Body of pancreas (tissue), 4 donors: ENCODE measurements around the gene LRCH1. TPM values are rescaled to one million over a fixed set of nuclear protein-coding genes. Genes with fewer than 3 reads are reported as not detected.

Experiments used
- ATAC-seq: fragments of 150-250 bp; one replicate; pipeline ENCODE4 v1.9.1; 2016
- DNase-seq, 4 donors: peaks; one replicate each; pipeline ENCODE4 v3.0.0-alpha.2; 2019
- H3K27ac ChIP-seq, 4 donors: fragments of 200-600 bp; sonication (generic); 1 replicate in 3 of 4; 2 replicates in 1 of 4; pipeline versions ENCODE4 v1.5.1 to v1.6.1; 2016 to 2019; ENCODE audit warnings: mild to moderate bottlenecking in 1 of 4, mixed read lengths in 1 of 4, moderate library complexity in 1 of 4
- H3K27me3 ChIP-seq, 2 donors: fragments of 200-600 bp; sonication (generic); one replicate each; pipeline ENCODE4 v1.6.0; 2016; ENCODE audit warnings: mild to moderate bottlenecking in 1 of 2
- H3K36me3 ChIP-seq, 2 donors: fragments of 200-600 bp; sonication (generic); replicated peaks in 1 of 2; 2 replicates each; pipeline ENCODE4 v1.5.1; 2016; ENCODE audit warnings: low read depth in 2 of 2; ENCODE audit not compliant: insufficient read depth in 1 of 2
- H3K4me1 ChIP-seq: fragments of 200-600 bp; sonication (generic); one replicate; pipeline ENCODE4 v1.6.0; 2016
- H3K4me3 ChIP-seq, 2 donors: fragments of 200-600 bp; sonication (generic); 1 replicate in 1 of 2; 2 replicates in 1 of 2; pipeline ENCODE4 v1.5.1; 2016 to 2019
- H3K9me3 ChIP-seq, 3 donors: fragments of 200-600 bp; sonication (generic); 1 replicate in 2 of 3; 2 replicates in 1 of 3; pipeline ENCODE4 v1.5.1; 2016
- POLR2A ChIP-seq, 3 donors: fragments of 450-650 bp; IDR thresholded peaks; one replicate each; pipeline ENCODE4 v1.6.1; 2016; ENCODE audit warnings: antibody characterized with exemption in 3 of 3, mild to moderate bottlenecking in 2 of 3
- WGBS, 2 donors: methylation state at CpG; one replicate each; pipeline ENCODE4 v1.1.5; 2017; 5-methylcytosine and 5-hydroxymethylcytosine counted together
- intact Hi-C: fragments of 100-400 bp; cut with DNase I; formaldehyde crosslinking; loops from one replicate; pipeline ENCODE4 v1.15.1; 2023
- total RNA-seq, 2 donors: library from RNA; depleted of rRNA; stranded (reverse); fragments of >200 nt; gene quantifications; one replicate each; pipeline ENCODE4 v1.1.0, GENCODE V29; 2016
- TF ChIP-seq, protein P1 (sequence below), 7 experiments: fragments of 450-650 bp in 4 of 7; fragments of 200-600 bp in 3 of 7; sonication (generic) in 3 of 7; IDR thresholded peaks; one replicate each; pipeline ENCODE4 v1.5.1; 2016 to 2019; ENCODE audit warnings: antibody characterized with exemption in 7 of 7

The LRCH1 gene
- total RNA-seq, 2 donors from 2014 or later, result 7.3 to 8.6 TPM

DNA sequence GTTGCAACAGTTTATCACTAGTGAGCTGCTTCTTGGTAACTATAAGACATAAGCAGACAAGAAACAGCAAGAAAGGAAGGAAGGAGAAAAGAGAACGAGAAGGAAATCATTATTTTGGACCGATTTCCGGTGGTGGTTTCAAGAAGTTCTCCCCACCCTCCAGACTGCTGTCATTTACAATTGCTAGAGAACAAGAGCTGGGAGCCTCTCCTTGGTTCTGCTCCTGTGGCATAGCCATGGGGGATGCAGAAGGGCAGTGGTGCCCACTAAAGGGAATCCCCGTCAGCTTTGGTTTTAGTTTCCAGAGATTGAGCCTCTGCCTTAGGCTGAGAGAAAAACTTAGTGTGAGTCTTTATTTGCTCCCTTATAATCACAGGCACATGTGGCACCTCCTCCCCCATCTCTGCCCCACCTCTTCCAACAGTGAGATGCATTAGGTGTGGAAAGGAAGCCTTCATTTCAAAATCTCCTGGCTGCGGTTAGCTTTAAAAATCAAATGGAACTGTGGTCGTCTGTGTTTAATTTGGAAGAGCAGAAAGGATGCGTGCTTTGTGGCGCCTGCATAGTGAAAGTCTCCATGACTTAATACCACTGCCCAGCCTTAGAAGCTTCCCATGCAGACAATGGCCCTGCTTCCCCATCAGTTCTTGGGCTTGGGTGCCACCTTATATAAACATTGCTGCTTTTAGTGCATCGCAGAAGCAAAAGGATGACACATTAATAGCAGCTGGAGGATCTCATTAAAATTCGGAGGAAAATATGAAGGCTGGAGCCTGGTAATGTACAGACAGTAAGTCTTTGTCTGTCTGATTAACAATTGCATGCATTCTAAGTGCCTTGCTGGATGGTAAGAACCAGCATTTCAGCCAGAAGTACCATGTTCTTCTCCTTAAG lies 25.0 kb downstream of the LRCH1 start:
- intact Hi-C loops, result no loop called here
- no peaks in the 10 kb centered on the region for H3K27me3 ChIP-seq
- WGBS, 2 donors, result 70 to 80% methylated on average over 10 of the region's 10 CpGs
- H3K4me3 ChIP-seq, result no peak overlapping the region
- DNase-seq (no peak), ATAC-seq (no peak)
- H3K9me3 ChIP-seq, result no peaks in the 10 kb centered on the region
- no peaks in the 10 kb centered on the region for H3K36me3 ChIP-seq
- H3K4me1 ChIP-seq, result peaks cover 11% of the 10 kb centered on the region
- no peak overlapping the region for H3K27ac ChIP-seq
- TF ChIP-seq, protein P1, sequence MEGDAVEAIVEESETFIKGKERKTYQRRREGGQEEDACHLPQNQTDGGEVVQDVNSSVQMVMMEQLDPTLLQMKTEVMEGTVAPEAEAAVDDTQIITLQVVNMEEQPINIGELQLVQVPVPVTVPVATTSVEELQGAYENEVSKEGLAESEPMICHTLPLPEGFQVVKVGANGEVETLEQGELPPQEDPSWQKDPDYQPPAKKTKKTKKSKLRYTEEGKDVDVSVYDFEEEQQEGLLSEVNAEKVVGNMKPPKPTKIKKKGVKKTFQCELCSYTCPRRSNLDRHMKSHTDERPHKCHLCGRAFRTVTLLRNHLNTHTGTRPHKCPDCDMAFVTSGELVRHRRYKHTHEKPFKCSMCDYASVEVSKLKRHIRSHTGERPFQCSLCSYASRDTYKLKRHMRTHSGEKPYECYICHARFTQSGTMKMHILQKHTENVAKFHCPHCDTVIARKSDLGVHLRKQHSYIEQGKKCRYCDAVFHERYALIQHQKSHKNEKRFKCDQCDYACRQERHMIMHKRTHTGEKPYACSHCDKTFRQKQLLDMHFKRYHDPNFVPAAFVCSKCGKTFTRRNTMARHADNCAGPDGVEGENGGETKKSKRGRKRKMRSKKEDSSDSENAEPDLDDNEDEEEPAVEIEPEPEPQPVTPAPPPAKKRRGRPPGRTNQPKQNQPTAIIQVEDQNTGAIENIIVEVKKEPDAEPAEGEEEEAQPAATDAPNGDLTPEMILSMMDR (IDR thresholded peaks at IDR 0.05), result no peak
- TF ChIP-seq POLR2A (IDR thresholded peaks at IDR 0.05), result no peak

DNA sequence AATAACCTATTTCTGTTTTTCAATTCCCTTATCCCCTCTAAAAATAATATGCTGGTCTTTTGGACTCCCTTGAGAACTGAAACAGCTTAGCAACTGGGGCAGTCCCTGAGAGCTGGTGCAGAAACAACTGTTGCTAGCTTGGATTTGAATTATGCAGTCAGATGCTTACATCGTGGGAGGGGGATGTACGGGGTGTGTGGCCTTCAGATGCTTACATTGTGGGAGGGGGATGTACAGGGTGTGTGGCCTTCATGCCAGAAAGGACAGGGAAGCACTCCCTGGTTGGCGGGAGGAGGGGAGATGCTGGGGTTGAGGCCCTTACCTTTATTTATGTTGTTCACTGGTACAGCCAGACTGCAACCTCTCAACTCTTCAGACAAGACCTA lies 25.6 kb downstream of the LRCH1 start:
- intact Hi-C loops, result no loop called here
- WGBS, 2 donors, result 67 to 80% methylated on average over 3 of the region's 3 CpGs
- Histone ChIP-seq H3K9me3 (no peaks in the 10 kb centered on the region), H3K27me3 (no peaks in the 10 kb centered on the region), H3K4me3 (no peak overlapping the region), H3K27ac (no peak overlapping the region), H3K36me3 (no peaks in the 10 kb centered on the region), H3K4me1 (peaks cover 13% of the 10 kb centered on the region)
- ATAC-seq (no peak), DNase-seq (no peak)
- TF ChIP-seq, protein P1 (IDR thresholded peaks at IDR 0.05), result no peak
- no peak for TF ChIP-seq POLR2A (IDR thresholded peaks at IDR 0.05)

DNA sequence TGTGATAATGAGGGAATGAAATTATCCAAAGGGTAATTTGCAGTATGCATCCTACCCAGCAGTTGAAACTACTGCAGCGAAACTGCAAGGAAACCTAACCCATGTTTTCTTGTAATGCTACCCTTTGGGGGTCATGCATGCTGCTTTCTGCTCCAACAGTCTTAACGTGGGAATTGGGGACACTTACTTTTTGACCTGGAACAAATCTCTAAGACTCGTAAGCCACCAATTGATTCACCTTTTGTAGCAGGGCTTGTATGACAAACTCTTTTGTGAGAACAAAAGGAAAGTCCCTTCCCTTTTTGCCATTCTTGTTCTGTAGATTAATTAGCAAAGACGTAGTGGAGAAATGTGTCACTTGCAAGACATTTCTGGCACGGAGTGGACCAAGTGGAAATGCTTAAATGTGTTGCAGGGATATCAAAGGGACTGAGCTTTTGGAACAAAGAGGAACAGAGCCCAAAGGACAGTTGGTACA lies 27.4 kb downstream of the LRCH1 start:
- Histone ChIP-seq H3K4me3 (no peak overlapping the region), H3K4me1 (peaks cover 13% of the 10 kb centered on the region), H3K27me3 (no peaks in the 10 kb centered on the region), H3K36me3 (no peaks in the 10 kb centered on the region), H3K9me3 (no peaks in the 10 kb centered on the region), H3K27ac (no peak overlapping the region)
- 71 to 80% methylated on average over 5 of the region's 5 CpGs for whole genome bisulfite sequencing, 2 donors
- no peak for ATAC-seq
- intact Hi-C loops, result no loop called here
- DNase-seq, result no peak
- TF ChIP-seq, protein P1 (IDR thresholded peaks at IDR 0.05), result no peak
- no peak for TF ChIP-seq POLR2A (IDR thresholded peaks at IDR 0.05)

DNA sequence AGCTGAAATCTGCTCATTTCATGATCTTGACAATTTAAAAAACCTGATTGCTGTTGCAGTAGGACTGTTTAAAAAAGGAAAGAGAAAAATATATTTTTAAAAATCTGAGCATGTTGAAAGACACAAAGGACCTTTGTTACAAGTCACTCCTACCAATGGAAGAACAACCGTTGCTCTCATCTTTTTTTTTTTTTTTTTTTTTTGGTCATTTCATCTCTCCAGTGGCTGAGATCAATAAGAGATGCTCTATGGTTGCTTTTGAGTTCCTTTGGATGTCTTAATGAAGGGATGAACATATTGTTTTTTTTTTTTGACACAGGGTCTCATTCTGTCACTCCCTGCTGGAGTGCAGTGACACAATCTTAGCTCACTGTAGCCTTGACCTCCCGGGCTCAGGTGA lies 29.2 kb downstream of the LRCH1 start:
- TF ChIP-seq POLR2A (IDR thresholded peaks at IDR 0.05), result no peak
- TF ChIP-seq, protein P1 (IDR thresholded peaks at IDR 0.05), result no peak
- H3K27me3 ChIP-seq, result no peaks in the 10 kb centered on the region
- H3K4me1 ChIP-seq, result peaks cover 14% of the 10 kb centered on the region
- no peak overlapping the region for H3K4me3 ChIP-seq
- no peak overlapping the region for H3K27ac ChIP-seq
- no peaks in the 10 kb centered on the region for H3K36me3 ChIP-seq
- no peak for DNase-seq
- no peaks in the 10 kb centered on the region for H3K9me3 ChIP-seq
- intact Hi-C loops, result no loop called here
- no peak for ATAC-seq
- WGBS, 2 donors, result 70 to 84% methylated on average over 2 of the region's 2 CpGs
